Stimulated activated CD4-positive, alpha-beta T cell treated with anti-CD3 and anti-CD28 coated beads, TNF-alpha, amount 100 ng/mL, for 48 hours (primary cell): ENCODE data around the gene RFX1.
"Not testable (repeated sequence)": the region's sequence is repeated elsewhere in the genome, so short reads cannot be mapped to it uniquely, and the experiment has no call there.

ENCODE experiments used
- DNase-seq, 3 donors: peaks; one replicate each; pipeline ENCODE4 v3.0.0-alpha.2; 2020; ENCODE audit warnings: low read depth in 3 of 3

RFX1 gene

GRCh38 chr19:13979244-13979615 is 26.9 kb downstream of the RFX1 start:
- no peak for DNase-seq

GRCh38 chr19:13978351-13979243 is 27.5 kb downstream of the RFX1 start:
- DNase-seq = peak in 1 of 3 donors; percentile 14

GRCh38 chr19:13977803-13978202 is 28.3 kb downstream of the RFX1 start:
- no peak for DNase-seq

GRCh38 chr19:13976446-13976845 is 29.7 kb downstream of the RFX1 start:
- DNase-seq = no peak

GRCh38 chr19:13975870-13976269 is 30.2 kb downstream of the RFX1 start:
- DNase-seq = no peak

GRCh38 chr19:13974073-13974472 is 32.0 kb downstream of the RFX1 start:
- no peak for DNase-seq

GRCh38 chr19:13973479-13973878 is 32.6 kb downstream of the RFX1 start:
- not testable (repeated sequence) for DNase-seq

- DNase-seq = no peak
Observed at GRCh38 chr19:13972368-13973155, 33.6 kb downstream of the RFX1 start.

- not testable (repeated sequence) for DNase-seq
Observed at GRCh38 chr19:13971868-13972267, 34.3 kb downstream of the RFX1 start.

GRCh38 chr19:13969897-13970296 is 36.2 kb downstream of the RFX1 start:
- DNase-seq = no peak

- no peak for DNase-seq
Observed at GRCh38 chr19:13968999-13969398, 37.1 kb downstream of the RFX1 start.

GRCh38 chr19:13968383-13968935 is 37.7 kb downstream of the RFX1 start:
- no peak for DNase-seq

GRCh38 chr19:13967206-13967605 is 38.9 kb downstream of the RFX1 start:
- not testable (repeated sequence) for DNase-seq

GRCh38 chr19:13966684-13967128 is 39.4 kb downstream of the RFX1 start:
- DNase-seq = no peak

- no peak for DNase-seq
Observed at GRCh38 chr19:13965926-13966683, 40.0 kb downstream of the RFX1 start.

- DNase-seq = no peak
Observed at GRCh38 chr19:13965377-13965896, 40.7 kb downstream of the RFX1 start.

GRCh38 chr19:13964776-13965175 is 41.3 kb downstream of the RFX1 start:
- no peak for DNase-seq

- no peak for DNase-seq
Observed at GRCh38 chr19:13963603-13964105, 42.5 kb downstream of the RFX1 start.

GRCh38 chr19:13962699-13963602 is 43.2 kb downstream of the RFX1 start:
- no peak for DNase-seq
